ENCODE results near the gene MAG.

MAG gene

DNA sequence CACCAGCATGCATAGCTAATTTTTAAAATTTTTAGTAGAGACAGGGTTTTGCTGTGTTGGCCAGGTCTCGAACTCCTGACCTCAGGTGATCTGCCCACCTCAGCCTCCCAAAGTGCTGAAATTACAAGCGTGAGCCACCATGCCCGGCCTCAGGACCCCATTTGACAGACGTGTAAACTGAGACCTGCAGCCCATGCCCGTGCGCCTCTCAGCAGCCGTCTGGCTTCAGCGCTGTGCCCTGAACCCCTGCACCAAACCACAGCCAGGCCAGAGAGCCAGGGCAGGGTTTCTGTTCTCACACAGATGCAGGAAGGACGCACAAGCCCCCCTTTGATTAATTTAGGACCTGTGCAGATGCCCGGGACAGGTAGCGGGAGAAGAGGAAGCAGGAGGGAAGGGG is 48.5 kb downstream of the MAG start:
- no peak for DNase-seq (ENCODE audit: extremely low read depth in 1 of 2, low read depth in 1 of 2)

DNA sequence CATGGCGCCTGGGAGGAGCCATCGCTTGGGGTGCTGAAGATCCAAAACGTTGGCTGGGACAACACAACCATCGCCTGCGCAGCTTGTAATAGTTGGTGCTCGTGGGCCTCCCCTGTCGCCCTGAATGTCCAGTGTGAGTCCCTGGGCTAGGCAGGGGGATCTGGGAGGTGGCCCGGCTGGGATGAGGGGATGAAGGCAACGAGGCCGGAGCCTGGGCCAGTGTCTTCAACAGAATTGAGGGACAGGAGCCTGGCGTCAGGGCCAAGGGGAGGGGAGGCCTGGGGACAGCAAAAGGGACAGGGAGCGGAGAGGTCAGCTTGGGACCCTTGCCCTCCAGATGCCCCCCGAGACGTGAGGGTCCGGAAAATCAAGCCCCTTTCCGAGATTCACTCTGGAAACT is 49.0 kb downstream of the MAG start:
- DNase-seq (ENCODE audit: extremely low read depth in 1 of 2, low read depth in 1 of 2): no peak

DNA sequence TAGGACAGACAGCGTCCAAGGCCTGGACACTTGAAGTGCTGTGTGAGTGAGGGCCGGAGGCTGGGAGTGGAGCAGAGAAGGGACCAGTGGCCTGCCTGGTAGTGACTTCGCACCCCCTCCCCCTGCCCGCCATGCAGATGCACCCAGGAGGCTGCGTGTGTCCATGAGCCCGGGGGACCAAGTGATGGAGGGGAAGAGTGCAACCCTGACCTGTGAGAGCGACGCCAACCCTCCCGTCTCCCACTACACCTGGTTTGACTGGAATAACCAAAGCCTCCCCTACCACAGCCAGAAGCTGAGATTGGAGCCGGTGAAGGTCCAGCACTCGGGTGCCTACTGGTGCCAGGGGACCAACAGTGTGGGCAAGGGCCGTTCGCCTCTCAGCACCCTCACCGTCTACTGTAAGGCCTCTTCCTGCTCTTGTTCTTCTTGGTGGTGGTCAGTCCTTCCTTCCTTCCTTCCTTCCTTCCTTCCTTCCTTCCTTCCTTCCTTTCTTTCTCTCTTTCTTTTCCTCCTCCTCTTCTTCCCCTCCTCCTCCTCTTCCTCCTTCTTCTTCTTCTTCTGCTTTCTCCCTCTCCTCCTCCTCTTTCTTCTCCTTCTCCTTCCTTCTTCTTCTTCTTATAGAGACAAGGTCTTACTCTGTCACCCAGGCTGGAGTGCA is 49.7 kb downstream of the MAG start:
- no peak for DNase-seq (ENCODE audit: extremely low read depth in 1 of 2, low read depth in 1 of 2)

DNA sequence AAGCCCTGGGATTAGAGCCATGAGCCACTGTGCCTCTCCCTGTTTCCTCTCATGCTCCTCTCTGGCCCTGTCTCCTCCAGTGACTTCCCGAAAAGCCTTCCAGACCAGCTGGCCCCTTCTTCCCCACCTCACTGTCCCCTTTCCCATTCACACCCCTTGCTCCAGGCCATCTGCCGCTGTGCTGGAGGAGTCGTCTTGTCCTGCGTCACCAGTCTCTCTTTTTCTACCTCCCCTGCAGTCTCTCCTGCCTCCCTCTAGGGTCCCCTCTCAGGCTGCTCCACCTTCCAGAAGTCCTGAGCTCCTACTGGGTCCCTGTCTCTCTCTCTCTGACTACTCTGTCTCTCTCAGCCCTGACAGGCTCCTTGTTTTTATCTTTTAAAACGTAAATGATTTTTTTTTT is 50.5 kb downstream of the MAG start:
- no peak for DNase-seq (ENCODE audit: extremely low read depth in 1 of 2, low read depth in 1 of 2)

DNA sequence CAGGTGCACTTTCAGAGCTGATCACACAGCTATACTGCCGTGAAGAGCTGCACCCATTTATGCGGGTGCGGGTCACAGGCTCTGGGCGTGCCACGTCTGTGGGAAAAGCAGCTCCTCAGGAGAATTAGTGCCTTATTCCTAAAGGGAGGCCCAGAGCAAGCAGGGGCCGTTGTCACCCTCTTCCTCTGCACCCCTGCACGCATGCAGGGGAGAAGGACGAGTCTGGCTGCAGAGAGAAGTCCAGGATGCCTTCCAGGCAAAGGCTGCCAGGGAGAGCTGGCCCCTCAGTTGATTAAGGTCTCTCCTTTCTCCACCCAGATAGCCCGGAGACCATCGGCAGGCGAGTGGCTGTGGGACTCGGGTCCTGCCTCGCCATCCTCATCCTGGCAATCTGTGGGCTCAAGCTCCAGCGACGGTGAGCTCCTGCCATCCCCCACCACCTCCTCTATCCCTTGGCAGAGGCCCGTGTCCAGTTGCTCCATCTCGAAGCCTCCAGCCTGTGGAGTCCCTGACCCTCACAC is 52.6 kb downstream of the MAG start:
- DNase-seq (ENCODE audit: extremely low read depth in 1 of 2, low read depth in 1 of 2): no peak

DNA sequence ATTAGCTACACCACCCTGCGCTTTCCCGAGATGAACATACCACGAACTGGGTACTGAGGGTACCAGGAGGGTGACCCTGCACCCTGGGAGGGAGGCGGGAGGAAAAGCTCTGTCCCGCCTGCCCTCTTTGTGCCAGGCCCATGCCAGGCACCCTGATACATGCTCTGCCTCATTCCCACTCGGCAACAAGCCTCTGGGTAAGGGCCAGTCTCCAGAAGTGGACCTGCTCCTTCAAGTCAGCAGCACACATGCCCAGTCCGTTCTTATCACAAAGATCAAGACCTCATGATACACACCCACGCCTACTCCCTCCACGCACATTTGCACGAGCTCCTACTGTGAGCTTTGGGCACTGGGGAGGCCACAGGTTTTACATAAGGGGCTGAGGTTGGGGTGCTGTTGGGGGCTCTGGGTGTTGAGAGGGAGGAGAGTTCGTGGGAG is 53.7 kb downstream of the MAG start:
- DNase-seq (ENCODE audit: extremely low read depth in 1 of 2, low read depth in 1 of 2): no peak

DNA sequence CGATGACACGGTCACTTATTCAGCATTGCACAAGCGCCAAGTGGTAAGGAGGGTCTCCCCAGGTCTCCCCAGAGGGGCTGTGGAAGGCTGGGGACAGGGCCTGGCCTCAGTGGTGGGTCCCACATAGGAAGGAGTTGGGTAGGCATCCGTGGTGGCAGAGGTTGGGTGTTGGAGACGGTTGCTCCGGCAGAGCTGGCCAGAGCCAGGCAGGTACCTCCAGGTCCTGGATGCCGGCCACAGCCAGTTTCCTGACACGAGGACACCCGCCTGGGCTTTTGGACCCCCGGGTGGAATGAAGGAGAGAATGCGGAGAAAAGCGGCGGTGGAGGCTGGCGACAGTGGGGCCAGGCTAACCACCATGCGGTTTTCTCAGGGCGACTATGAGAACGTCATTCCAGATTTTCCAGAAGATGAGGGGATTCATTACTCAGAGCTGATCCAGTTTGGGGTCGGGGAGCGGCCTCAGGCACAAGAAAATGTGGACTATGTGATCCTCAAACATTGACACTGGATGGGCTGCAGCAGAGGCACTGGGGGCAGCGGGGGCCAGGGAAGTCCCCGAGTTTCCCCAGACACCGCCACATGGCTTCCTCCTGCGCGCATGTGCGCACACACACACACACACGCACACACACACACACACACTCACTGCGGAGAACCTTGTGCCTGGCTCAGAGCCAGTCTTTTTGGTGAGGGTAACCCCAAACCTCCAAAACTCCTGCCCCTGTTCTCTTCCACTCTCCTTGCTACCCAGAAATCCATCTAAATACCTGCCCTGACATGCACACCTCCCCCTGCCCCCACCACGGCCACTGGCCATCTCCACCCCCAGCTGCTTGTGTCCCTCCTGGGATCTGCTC is 54.5 kb downstream of the MAG start:
- DNase-seq (ENCODE audit: extremely low read depth in 1 of 2, low read depth in 1 of 2): peak; percentile 33 to 56

DNA sequence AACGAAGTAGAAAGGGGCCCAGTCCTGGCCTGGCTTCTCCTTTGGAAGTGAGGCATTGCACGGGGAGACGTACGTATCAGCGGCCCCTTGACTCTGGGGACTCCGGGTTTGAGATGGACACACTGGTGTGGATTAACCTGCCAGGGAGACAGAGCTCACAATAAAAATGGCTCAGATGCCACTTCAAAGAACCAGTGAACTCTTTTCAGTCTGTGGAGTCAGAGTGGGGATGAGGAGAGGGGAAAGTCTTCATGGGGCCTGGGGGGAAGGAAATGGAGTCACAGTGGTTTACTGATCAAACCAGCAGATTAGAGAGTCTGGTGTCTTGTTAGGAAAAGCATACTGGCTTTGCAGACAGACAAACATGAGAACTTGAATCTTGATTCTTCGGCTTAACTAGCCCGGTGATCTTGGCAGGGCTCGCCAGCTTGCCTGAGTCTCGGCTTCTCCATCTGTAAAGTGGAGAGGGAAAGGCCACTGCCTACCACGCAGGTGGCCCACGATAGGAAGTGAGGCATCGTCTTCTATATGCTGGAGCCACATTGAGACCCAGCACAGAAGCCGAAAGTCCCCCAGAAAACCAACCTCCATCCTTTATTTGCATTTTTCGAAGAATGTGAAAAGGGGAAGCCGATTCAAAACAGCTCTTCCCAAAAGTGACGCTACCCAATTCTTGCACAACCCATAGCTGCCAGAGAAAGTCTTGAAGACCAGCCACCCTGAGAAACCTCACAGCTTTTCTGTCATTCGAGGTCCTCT is 55.4 kb downstream of the MAG start, which contains the start of gene FFAR1:
Gene FFAR1, plus strand, starts transcription at position 732 of the 759 bp plus-strand sequence. CDS start 3,650 bp downstream, outside the sequence.
- DNase-seq (ENCODE audit: extremely low read depth in 1 of 2, low read depth in 1 of 2): no peak

DNA sequence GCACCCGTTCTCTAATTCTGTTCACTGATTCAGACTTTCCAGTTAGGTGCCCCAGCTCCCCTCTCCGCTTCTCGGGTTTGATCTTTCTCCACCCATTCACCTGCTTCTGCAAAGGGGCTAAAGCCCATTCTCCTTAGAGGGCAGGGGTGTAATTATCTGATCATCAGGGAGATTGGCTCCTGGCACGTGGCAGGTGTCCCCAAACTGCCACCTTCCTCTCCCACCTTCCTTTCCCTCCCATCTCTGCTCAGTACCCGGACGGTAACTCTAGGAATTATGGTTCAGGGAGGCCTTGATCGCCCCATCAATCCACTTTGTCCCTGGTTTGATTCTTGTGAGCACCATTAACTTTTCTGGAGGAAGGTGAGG is 56.0 kb downstream of the MAG start:
- no peak for DNase-seq (ENCODE audit: extremely low read depth in 1 of 2, low read depth in 1 of 2)

DNA sequence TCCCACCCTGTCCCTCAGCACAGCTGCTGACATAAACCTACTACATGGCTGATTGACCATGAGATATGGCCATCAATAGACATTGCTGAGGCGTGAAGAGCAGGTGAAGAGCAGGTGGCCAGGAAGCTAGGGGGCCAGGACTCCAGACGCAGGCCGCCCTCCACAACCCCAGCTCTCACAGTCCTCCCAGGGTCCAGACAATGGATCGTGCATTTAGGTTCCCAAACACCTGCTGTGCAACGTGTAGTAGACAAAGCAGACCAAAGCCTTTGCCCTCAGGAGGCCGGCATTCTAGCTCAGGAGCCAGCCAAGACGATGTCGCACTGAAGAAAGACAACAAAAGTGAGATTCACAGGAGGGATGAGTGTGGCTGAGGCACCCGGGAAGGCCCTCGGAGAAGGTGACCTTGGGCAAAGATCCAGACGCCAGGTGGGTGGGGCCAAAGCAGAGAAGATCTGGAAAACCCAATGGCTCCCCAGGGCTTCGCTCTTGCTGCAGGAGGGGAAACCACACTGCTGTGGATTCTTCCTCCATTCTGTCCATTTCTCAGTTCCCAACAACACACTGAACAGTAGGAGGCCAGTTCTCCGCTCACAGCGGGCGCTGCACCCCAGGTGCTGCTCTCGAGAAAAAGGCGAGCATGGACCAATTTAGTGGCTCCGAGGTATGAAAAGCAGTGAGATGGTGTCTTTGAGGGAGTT is 57.1 kb downstream of the MAG start:
- DNase-seq (ENCODE audit: extremely low read depth in 1 of 2, low read depth in 1 of 2): no peak

DNA sequence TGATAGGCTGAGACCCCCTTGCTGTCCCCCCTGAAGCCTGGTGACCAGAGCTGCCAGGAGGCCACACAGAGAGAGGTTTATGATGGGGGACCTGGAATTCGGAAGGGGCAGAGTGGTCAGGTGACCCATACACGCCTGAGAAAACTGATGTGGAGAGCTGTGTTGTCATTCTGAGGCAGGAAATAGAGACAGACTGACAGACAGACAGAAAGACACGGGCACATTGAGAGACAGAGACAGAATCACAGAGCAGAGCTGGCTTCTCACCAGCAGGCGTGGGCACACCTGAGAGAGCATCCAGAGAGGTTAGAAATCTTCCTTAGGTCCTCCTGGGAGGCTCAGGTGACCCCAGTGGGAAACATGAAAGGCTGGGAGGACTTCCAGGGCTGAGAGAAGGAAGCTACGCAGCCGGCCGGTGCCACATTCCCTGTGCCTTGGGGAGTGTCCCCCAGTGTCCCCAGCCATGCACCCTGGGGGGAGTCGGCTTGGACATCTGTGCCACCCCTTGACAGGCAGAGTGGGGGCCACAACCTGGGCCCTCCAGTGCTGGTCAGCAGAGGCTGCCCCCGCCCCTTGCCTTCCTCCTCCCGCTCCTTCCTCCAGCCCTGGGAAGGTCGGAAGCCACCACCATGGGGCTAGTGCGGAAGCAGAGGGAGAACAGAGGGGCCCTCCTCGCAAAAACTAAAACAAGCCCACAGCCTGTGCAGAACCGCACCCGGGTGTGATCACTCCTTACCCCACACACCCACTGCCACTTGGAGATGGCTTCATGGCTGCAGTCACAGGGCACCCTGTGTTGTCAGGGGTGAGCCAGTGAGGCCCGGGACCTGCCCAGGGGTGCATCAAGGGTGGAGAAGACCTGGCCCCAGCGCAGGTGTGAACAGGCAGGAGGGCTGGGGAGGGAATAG is 57.9 kb downstream of the MAG start:
- no peak for DNase-seq (ENCODE audit: extremely low read depth in 1 of 2, low read depth in 1 of 2)

DNA sequence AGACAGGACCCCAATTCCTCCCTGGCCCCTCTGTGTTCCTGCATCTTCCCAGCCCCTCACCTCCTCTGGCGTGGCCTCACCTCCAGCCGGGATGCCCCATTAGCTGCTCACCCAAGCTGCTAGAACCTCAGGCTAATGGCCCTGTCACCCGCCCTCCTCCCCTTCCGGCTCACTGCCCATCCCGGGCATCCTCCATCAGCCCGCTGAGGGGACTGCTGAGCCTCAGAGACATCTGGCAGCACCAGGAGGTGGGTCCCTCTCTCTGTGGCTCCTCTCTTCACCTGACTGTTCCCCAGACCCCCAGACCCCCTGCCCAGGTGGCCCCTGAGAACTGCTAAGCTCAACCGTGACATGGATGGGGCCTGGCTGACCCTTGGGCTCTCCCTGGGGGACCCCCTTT is 58.6 kb downstream of the MAG start:
- no peak for DNase-seq (ENCODE audit: extremely low read depth in 1 of 2, low read depth in 1 of 2)

DNA sequence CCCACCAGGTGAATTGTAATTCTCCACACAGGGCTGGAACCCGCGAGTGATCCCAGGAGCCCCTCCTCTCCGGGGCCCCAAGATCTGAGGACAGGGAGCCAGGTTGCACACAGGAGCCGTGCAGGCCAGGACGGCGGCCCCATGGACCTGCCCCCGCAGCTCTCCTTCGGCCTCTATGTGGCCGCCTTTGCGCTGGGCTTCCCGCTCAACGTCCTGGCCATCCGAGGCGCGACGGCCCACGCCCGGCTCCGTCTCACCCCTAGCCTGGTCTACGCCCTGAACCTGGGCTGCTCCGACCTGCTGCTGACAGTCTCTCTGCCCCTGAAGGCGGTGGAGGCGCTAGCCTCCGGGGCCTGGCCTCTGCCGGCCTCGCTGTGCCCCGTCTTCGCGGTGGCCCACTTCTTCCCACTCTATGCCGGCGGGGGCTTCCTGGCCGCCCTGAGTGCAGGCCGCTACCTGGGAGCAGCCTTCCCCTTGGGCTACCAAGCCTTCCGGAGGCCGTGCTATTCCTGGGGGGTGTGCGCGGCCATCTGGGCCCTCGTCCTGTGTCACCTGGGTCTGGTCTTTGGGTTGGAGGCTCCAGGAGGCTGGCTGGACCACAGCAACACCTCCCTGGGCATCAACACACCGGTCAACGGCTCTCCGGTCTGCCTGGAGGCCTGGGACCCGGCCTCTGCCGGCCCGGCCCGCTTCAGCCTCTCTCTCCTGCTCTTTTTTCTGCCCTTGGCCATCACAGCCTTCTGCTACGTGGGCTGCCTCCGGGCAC is 59.6 kb downstream of the MAG start:
- DNase-seq (ENCODE audit: extremely low read depth in 1 of 2, low read depth in 1 of 2): no peak

DNA sequence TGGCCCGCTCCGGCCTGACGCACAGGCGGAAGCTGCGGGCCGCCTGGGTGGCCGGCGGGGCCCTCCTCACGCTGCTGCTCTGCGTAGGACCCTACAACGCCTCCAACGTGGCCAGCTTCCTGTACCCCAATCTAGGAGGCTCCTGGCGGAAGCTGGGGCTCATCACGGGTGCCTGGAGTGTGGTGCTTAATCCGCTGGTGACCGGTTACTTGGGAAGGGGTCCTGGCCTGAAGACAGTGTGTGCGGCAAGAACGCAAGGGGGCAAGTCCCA is 60.2 kb downstream of the MAG start:
- DNase-seq (ENCODE audit: extremely low read depth in 1 of 2, low read depth in 1 of 2): no peak

DNA sequence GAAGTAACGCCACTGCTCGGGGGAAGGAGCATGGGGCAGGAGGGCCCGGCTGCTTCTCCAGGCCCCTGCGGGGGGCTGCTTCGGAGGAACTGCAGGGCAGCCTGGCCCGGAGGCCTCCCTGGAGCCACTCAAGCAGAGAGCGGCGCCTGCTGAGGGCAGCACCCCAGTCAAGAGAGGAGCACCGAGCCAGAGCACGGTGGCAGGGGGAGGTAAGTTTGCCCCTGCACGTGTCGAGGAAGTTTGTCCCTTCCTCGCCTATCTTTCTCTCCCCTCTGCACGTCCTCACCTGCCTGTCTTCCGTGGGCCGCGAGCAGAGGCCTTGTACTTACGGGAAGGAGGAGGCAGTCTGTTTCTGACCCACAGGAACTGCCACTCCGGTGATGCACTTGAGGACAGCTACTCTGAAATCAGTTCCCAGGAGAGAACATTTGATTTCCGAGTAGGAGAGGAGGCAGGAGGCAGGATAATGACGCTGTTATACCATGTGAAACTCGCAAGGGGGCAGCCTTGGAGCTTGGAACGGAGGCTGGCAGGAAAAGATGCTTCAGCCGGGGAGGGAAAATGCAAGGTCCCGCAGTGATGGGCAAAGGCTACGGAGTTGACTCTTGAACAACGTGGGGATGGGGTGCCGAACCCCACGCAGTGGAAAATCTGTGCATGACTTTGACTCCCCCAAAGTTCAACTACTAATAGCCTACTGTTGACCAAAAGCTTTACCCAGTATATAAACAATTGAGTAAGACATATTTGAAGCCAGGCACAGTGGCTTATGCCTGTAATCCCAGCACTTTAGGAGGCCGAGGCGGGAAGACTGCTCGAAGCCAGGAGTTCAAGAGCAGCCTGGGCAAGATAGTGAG is 60.7 kb downstream of the MAG start:
- DNase-seq (ENCODE audit: extremely low read depth in 1 of 2, low read depth in 1 of 2): peak; percentile 32 to 44

DNA sequence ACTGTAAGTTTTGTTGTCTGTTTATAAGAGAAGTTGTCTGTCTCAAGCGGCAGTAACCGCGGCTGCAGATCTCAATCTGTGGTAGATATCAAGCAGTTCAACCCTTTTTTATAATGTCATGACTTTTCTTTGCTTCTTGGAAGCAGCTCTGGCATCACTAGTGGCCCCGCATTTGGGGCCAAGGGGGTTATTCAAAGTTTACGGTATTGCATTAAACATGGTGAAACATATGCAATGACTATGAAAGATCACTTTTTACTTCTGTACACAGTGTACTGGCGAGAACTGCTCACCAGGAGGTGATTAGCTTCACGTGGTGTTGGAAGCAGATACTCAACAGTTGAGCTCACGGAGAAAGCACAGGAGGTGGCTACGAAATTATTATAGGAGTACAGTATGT is 61.7 kb downstream of the MAG start:
- no peak for DNase-seq (ENCODE audit: extremely low read depth in 1 of 2, low read depth in 1 of 2)

DNA sequence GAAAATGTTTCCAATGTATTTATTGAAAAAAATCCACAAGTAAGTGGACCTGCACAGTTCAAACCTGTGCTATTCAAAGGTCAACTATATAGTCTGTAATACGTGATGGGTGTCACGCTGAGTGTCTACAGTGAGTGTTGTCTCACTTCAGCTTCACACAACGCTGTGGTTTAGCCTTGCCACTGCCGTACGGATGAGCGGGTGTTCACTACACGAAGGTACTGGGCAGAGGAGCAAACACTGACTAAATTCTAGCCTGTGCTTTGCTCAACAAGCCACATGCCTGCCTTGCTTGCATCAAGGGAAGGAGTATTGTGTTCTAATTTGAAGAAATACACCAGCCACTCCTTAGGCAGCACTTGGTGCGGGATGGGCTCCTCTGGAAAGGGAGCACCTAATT is 62.9 kb downstream of the MAG start:
- no peak for DNase-seq (ENCODE audit: extremely low read depth in 1 of 2, low read depth in 1 of 2)

DNA sequence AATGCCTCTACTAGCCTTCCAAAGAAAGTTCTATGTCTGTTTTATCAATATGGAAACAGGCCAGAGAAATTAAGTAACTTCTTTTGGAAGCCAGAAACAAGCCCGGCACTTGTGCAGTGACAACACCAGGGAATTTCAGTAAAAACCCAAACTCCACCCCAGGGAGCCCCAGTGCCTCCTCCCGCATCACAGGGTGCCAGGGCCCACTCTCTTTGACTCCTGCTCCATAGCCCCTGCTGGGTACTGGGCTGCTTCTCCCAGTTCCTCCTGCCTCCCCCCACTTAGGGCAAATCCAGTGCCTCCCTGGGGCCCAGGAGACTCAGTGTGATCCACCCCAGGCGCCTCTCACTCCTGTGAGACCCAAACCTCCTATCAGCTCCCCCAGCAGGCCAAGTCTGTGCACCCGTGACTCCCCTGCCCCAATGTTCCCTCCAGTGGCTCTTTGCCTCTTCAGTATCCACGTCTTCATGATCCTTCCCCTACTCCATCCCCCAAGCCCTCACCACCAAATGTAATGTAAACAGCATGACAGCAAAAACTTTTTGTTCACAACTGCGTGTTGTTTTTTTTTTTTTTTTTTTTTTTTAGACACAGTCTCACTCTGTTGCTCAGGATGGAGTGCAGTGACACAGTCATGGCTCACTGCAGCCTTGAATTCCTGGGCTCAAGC is 64.0 kb downstream of the MAG start:
- no peak for DNase-seq (ENCODE audit: extremely low read depth in 1 of 2, low read depth in 1 of 2)
